ENCODE measurements around the gene PFDN2. TPM values are rescaled to one million over a fixed set of nuclear protein-coding genes. Genes with fewer than 3 reads are reported as not detected.

The PFDN2 gene
- total and polyA plus RNA-seq, 2 of the 4 experiments (the other 2 are of a cell fraction): 62.4 to 179 TPM

- H3K4ac ChIP-seq (ENCODE audit: low read depth, low read length): no peak overlapping the region
- no peak overlapping the region for H3K27ac ChIP-seq (ENCODE audit: insufficient read depth, low read length)
- no peak overlapping the region for H3K56ac ChIP-seq (ENCODE audit: extremely low read depth, insufficient read depth, low read length)
- H2BK120ac ChIP-seq (ENCODE audit: low read depth, low read length): no peak overlapping the region
- ChIA-PET POLR2A (ENCODE audit: unreplicated experiment) (no interaction called here), CTCF (no interaction called here)
- no peak overlapping the region for H2BK15ac ChIP-seq (ENCODE audit: low read depth, low read length)
- H4K91ac ChIP-seq (ENCODE audit: insufficient read depth, low read depth, low read length): no peak overlapping the region
- no peaks in the 10 kb centered on the region for H3K27me3 ChIP-seq (ENCODE audit: control insufficient read depth, insufficient read depth, low read length)
- peaks cover 24 to 82% of the 10 kb centered on the region in 2 experiments for H3K79me1 ChIP-seq (ENCODE audit: low read depth in 1 of 2, low read length in 2 of 2)
- H3K23ac ChIP-seq (ENCODE audit: low read depth, low read length): no peak overlapping the region
- peaks cover 5% of the 10 kb centered on the region for H3K9me1 ChIP-seq (ENCODE audit: insufficient read depth, low read length)
- no peak overlapping the region for H3K4me2 ChIP-seq (ENCODE audit: low read depth, low read length)
- no peak overlapping the region for H4K5ac ChIP-seq (ENCODE audit: low read depth, low read length)
- no peak overlapping the region for H2AK5ac ChIP-seq (ENCODE audit: low read depth, low read length)
- intact Hi-C loops (cut with micrococcal nuclease): no loop called here
- WGBS, 2 experiments (ENCODE audit: extremely low coverage in 2 of 2, insufficient read length in 1 of 2): no CpG with 5 or more reads among the region's 1 CpG
- no peak overlapping the region for H3K18ac ChIP-seq (ENCODE audit: low read depth, low read length)
- no peak overlapping the region for H2AK9ac ChIP-seq (replicated peaks; ENCODE audit: low read depth, low read length, poor library complexity)
- no peak overlapping the region for H2BK20ac ChIP-seq (ENCODE audit: low read depth, low read length)
- ATAC-seq (ENCODE audit: low read depth) (no peak), DNase-seq (no peak)
- H3K36me3 ChIP-seq (ENCODE audit: control insufficient read depth, insufficient read depth, low read length): peaks cover 19% of the 10 kb centered on the region
- H4K8ac ChIP-seq (ENCODE audit: low read depth in 2 of 2, low read length in 2 of 2): no peak overlapping the region
- no peaks in the 10 kb centered on the region; the same call in 1 of the 2 replicates for H3K9me3 ChIP-seq (ENCODE audit: control insufficient read depth, insufficient read depth, low read length)
- H2AFZ ChIP-seq (replicated peaks; ENCODE audit: low read length, poor library complexity): no peak overlapping the region
- in situ Hi-C loops (cut with MboI; ENCODE audit: low sequenced_read_pairs): no loop called here
- H3K4me1 ChIP-seq (ENCODE audit: control insufficient read depth, insufficient read depth, low read length): no peaks in the 10 kb centered on the region; the same call in 1 of the 2 replicates
- no peak overlapping the region for H3K4me3 ChIP-seq (ENCODE audit: insufficient read depth, low read depth, low read length)
- TF ChIP-seq CHD1 (IDR thresholded peaks at IDR 0.05; ENCODE audit: low read depth, low read length): no peak
- TF ChIP-seq, protein P1, sequence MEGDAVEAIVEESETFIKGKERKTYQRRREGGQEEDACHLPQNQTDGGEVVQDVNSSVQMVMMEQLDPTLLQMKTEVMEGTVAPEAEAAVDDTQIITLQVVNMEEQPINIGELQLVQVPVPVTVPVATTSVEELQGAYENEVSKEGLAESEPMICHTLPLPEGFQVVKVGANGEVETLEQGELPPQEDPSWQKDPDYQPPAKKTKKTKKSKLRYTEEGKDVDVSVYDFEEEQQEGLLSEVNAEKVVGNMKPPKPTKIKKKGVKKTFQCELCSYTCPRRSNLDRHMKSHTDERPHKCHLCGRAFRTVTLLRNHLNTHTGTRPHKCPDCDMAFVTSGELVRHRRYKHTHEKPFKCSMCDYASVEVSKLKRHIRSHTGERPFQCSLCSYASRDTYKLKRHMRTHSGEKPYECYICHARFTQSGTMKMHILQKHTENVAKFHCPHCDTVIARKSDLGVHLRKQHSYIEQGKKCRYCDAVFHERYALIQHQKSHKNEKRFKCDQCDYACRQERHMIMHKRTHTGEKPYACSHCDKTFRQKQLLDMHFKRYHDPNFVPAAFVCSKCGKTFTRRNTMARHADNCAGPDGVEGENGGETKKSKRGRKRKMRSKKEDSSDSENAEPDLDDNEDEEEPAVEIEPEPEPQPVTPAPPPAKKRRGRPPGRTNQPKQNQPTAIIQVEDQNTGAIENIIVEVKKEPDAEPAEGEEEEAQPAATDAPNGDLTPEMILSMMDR (conservative IDR thresholded peaks at IDR 0.05; ENCODE audit: low read depth, low read length): no peak
- no peak for TF ChIP-seq RCOR1 (IDR thresholded peaks at IDR 0.05; ENCODE audit: insufficient replicate concordance, low read length)
- H3K9ac ChIP-seq (ENCODE audit: low read depth, low read length): no peak overlapping the region
- no TSS peak for BruUV-seq (replicated peaks)
- no peak overlapping the region for H2BK5ac ChIP-seq (ENCODE audit: low read depth, low read length, poor library complexity, severe bottlenecking)
- no peak overlapping the region for H3K14ac ChIP-seq (replicated peaks; ENCODE audit: low read depth, low read length)
- H4K20me1 ChIP-seq (ENCODE audit: insufficient read depth, low read length): peaks cover 7% of the 10 kb centered on the region; the same call in 1 of the 2 replicates
- dilution Hi-C loops (cut with HindIII; ENCODE audit: low sequenced_read_pairs, unreplicated experiment): no loop called here
Observed at GRCh38 chr1:161130266-161130665, 12.4 kb upstream of the PFDN2 start.
